GM12864 (cell line): Measurements from ENCODE around the gene ASIC3.
A peak's percentile ranks its signal among the peaks of the same experiment; 100 is the strongest.

Experiments used
- DNase-seq: peaks from one replicate; pipeline ENCODE4 v3.0.0-alpha.2; 2011; ENCODE audit warnings: low read depth
- H3K4me3 ChIP-seq: 2 replicates; pipeline ENCODE4 v1.5.1; 2011; ENCODE audit warnings: mild to moderate bottlenecking, low read depth, low read length, control low read depth
- TF ChIP-seq, protein P1 (sequence below): IDR thresholded peaks from 2 replicates; pipeline ENCODE4 v1.5.1; 2011; ENCODE audit warnings: low read depth, mild to moderate bottlenecking, moderate library complexity, low read length, control low read depth, inconsistent platforms; ENCODE audit errors: missing control alignments

The ASIC3 gene

GRCh38 chr7:151089893-151090730 lies 41.8 kb downstream of the ASIC3 start:
- no peak overlapping the region for H3K4me3 ChIP-seq
- DNase-seq, result no peak
- TF ChIP-seq, protein P1, sequence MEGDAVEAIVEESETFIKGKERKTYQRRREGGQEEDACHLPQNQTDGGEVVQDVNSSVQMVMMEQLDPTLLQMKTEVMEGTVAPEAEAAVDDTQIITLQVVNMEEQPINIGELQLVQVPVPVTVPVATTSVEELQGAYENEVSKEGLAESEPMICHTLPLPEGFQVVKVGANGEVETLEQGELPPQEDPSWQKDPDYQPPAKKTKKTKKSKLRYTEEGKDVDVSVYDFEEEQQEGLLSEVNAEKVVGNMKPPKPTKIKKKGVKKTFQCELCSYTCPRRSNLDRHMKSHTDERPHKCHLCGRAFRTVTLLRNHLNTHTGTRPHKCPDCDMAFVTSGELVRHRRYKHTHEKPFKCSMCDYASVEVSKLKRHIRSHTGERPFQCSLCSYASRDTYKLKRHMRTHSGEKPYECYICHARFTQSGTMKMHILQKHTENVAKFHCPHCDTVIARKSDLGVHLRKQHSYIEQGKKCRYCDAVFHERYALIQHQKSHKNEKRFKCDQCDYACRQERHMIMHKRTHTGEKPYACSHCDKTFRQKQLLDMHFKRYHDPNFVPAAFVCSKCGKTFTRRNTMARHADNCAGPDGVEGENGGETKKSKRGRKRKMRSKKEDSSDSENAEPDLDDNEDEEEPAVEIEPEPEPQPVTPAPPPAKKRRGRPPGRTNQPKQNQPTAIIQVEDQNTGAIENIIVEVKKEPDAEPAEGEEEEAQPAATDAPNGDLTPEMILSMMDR, result no peak

- no peak for DNase-seq
- H3K4me3 ChIP-seq, result no peak overlapping the region
- TF ChIP-seq, protein P1, result no peak
These were observed 42.7 kb downstream of the ASIC3 start for GRCh38 chr7:151091003-151091402.

DNA sequence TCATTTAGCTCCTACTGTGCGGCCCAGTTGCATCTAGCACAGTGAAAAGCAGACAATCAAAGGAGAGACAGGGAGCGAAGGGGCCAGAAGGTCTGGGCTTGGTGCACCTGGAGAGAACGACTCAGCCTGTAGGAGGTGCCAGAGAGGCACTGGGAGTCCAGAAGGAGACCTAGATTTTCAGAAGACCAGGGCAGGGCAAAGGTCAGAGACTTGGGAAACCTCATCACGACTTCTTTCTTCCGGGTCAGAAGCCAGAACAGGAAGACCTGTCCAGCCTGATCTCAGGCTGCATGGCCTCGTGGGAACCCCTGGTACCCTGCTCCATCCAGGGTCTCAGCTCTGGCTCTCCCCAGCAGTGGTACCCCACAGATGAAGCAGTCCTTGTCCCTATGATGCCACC lies 43.1 kb downstream of the ASIC3 start:
- no peak for DNase-seq
- H3K4me3 ChIP-seq, result no peak overlapping the region
- TF ChIP-seq, protein P1, result peak; percentile 75

- TF ChIP-seq, protein P1, result no peak
- DNase-seq, result no peak
- no peak overlapping the region for H3K4me3 ChIP-seq
These were observed 43.7 kb downstream of the ASIC3 start for GRCh38 chr7:151091988-151092387.

DNA sequence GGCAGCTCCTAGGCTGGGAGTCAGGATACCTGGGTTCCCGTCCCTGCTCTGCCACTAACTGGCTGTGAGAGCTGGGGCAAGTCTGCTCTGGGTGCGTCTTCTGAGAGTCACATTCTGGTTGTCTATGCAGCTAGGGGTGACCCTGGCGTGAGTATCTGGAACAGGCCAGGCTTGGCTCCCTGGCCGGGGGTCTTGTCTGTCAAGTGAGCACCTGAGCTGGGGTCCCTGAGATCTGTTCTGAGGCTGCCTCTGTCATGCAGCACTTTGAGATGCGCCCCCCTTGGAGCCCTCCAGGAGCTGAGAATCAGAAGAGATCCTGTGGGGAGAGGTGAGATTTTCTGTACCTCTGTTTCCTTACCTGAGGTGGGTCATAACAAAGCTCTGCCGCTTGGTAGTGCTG lies 45.4 kb downstream of the ASIC3 start:
- no peak overlapping the region for H3K4me3 ChIP-seq
- TF ChIP-seq, protein P1, result no peak
- DNase-seq, result no peak

DNA sequence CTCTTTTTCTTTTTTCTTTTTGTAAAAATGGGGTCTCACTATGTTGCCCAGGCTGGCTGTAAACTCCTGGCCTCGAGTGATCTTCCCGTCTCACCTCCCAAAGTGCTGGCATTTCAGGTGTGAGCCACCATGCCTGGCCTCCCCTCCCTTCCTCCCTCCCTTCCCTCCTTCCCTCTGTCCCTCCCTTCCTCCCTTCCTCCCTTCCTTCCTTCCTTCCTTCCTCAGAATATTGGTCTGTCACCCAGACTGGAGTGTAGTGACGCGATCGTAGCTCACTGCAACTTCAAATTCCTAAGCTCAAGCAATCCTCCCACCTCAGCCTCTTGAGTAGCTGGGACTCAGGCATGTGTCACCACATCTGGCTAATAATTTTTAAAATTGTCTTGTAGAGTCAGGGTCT lies 46.3 kb downstream of the ASIC3 start:
- TF ChIP-seq, protein P1, result no peak
- no peak for DNase-seq
- no peak overlapping the region for H3K4me3 ChIP-seq
